Endothelial cell of umbilical vein (primary cell): ENCODE data around the gene SP1. TPM values are rescaled to one million over a fixed set of nuclear protein-coding genes. Genes with fewer than 3 reads are reported as not detected.

Experiments
- BruUV-seq: library from RNA; stranded (reverse); fragments of 400-500 nt; replicated peaks from 2 replicates; lab custom pipeline; 2021; lab: Mats Ljungman, UMichigan
- CTCF ChIA-PET: fragments of 300-600, 350-600 bp; sonication (Branson Sonifier 250); formaldehyde crosslinking; loops from one replicate; lab custom pipeline; 2021; ENCODE audit warnings: antibody characterized with exemption, inconsistent platforms; lab: Charles Lee
- POLR2A ChIA-PET: fragments of 300-600, 350-600 bp; sonication (Branson Sonifier 250); formaldehyde crosslinking; loops from one replicate; lab custom pipeline; 2021; ENCODE audit warnings: antibody characterized with exemption, inconsistent platforms; lab: Charles Lee
- DNase-seq: peaks from one replicate; pipeline ENCODE4 v3.0.0-alpha.2; 2011; ENCODE audit warnings: low read depth, low spot score
- FAIRE-seq: peaks from 2 replicates; lab custom pipeline; 2011; peaks lifted over from hg19 to GRCh38; lab: Jason Lieb, UNC
- H2AFZ ChIP-seq: 2 replicates; pipeline ENCODE4 v1.6.0; 2012; ENCODE audit warnings: low read depth, low read length, control low read depth, inconsistent platforms
- H3K27ac ChIP-seq: 2 replicates; pipeline ENCODE4 v1.5.1; 2011; ENCODE audit warnings: low read depth, mild to moderate bottlenecking, control low read depth, low read length, moderate library complexity; ENCODE audit not compliant: insufficient read depth
- H3K27me3 ChIP-seq, 2 experiments: 2 replicates each; pipeline versions ENCODE4 v1.6.0 to v1.6.1; 2011; ENCODE audit warnings: low read length in 2 of 2, mixed read lengths in 1 of 2; ENCODE audit not compliant: control insufficient read depth in 2 of 2, insufficient read depth in 2 of 2
- H3K36me3 ChIP-seq, 2 experiments: 2 replicates in 1 of 2; 3 replicates in 1 of 2; pipeline ENCODE4 v1.5.1; 2011; ENCODE audit warnings: low read length in 2 of 2, mild to moderate bottlenecking in 1 of 2, moderate library complexity in 1 of 2; ENCODE audit not compliant: control insufficient read depth in 2 of 2, insufficient read depth in 2 of 2; ENCODE audit errors: extremely low read depth in 1 of 2
- H3K4me1 ChIP-seq: 3 replicates; pipeline ENCODE4 v1.5.1; 2011; ENCODE audit warnings: mild to moderate bottlenecking, low read length; ENCODE audit not compliant: control insufficient read depth, insufficient read depth; ENCODE audit errors: extremely low read depth
- H3K4me2 ChIP-seq: 2 replicates; pipeline ENCODE4 v1.6.1; 2011; ENCODE audit warnings: low read length, control low read depth, mixed read lengths; ENCODE audit not compliant: insufficient read depth
- H3K4me3 ChIP-seq, 3 experiments: fragments of 200-600 bp in 1 of 3; sonication (generic), shearing (Covaris generic) in 1 of 3; replicated peaks in 1 of 3; 2 replicates each; pipeline ENCODE4 v1.5.1; 2011 to 2016; ENCODE audit warnings: control low read depth in 3 of 3, low read length in 3 of 3, mild to moderate bottlenecking in 2 of 3, inconsistent platforms in 1 of 3, low read depth in 1 of 3, moderate library complexity in 1 of 3; ENCODE audit not compliant: insufficient read depth in 1 of 3
- H3K79me2 ChIP-seq: 2 replicates; pipeline ENCODE4 v1.6.0; 2012; ENCODE audit warnings: low read length, inconsistent platforms; ENCODE audit not compliant: control insufficient read depth, insufficient read depth
- H3K9ac ChIP-seq: replicated peaks from 2 replicates; pipeline ENCODE3; 2011; ENCODE audit warnings: low read length, control low read depth; ENCODE audit not compliant: insufficient read depth; ENCODE audit errors: extremely low read depth
- H3K9me1 ChIP-seq: replicated peaks from 3 replicates; pipeline ENCODE4 v1.6.0; 2011; ENCODE audit warnings: mild to moderate bottlenecking, low read length; ENCODE audit not compliant: control insufficient read depth, insufficient read depth; ENCODE audit errors: extremely low read depth
- H3K9me3 ChIP-seq: replicated peaks from 2 replicates; pipeline ENCODE4 v1.5.1; 2012; ENCODE audit warnings: low read length, inconsistent platforms; ENCODE audit not compliant: control insufficient read depth, insufficient read depth
- H4K20me1 ChIP-seq: replicated peaks from 2 replicates; pipeline ENCODE3; 2011; ENCODE audit warnings: mild to moderate bottlenecking, low read length; ENCODE audit not compliant: control insufficient read depth, insufficient read depth; ENCODE audit errors: extremely low read depth
- CTCF ChIP-seq, 2 donors: IDR thresholded peaks; 1 replicate in 1 of 2; 2 replicates in 1 of 2; pipeline ENCODE4 v1.5.1; 2011; ENCODE audit warnings: low read length in 2 of 2, mild to moderate bottlenecking in 2 of 2, moderate library complexity in 2 of 2, control low read depth in 1 of 2, inconsistent platforms in 1 of 2, low read depth in 1 of 2; ENCODE audit not compliant: insufficient read depth in 1 of 2; ENCODE audit errors: extremely low read depth in 1 of 2
- EZH2 ChIP-seq: IDR thresholded peaks from 2 replicates; pipeline ENCODE4 v1.6.1; 2012; ENCODE audit warnings: borderline replicate concordance, low read depth, mild to moderate bottlenecking, moderate library complexity, low read length, inconsistent platforms; ENCODE audit not compliant: severe bottlenecking
- FOS ChIP-seq: IDR thresholded peaks from 2 replicates; pipeline ENCODE4 v1.6.1; 2011; ENCODE audit warnings: mild to moderate bottlenecking, low read length, moderate library complexity, borderline replicate concordance; ENCODE audit not compliant: insufficient read depth
- GATA2 ChIP-seq: IDR thresholded peaks from 2 replicates; pipeline ENCODE4 v1.7.0; 2011; ENCODE audit warnings: low read depth, mild to moderate bottlenecking, moderate library complexity, mixed read lengths, low read length; ENCODE audit not compliant: insufficient read length, insufficient read depth
- JUN ChIP-seq: IDR thresholded peaks from 2 replicates; pipeline ENCODE4 v1.6.1; 2011; ENCODE audit warnings: borderline replicate concordance, low read depth; ENCODE audit not compliant: insufficient read length, insufficient read depth
- MYC ChIP-seq: IDR thresholded peaks from one replicate; pipeline ENCODE4 v1.6.1; 2011; ENCODE audit warnings: mild to moderate bottlenecking, low read depth, low read length
- POLR2A ChIP-seq: IDR thresholded peaks from 2 replicates; pipeline ENCODE4 v1.6.1; 2012; ENCODE audit warnings: low read depth, mild to moderate bottlenecking, control low read depth, low read length
- POLR2AphosphoS5 ChIP-seq: IDR thresholded peaks from 2 replicates; pipeline ENCODE4 v1.6.1; 2012; ENCODE audit warnings: low read depth, mild to moderate bottlenecking, control low read depth, low read length, moderate library complexity; ENCODE audit not compliant: insufficient read depth
- dilution Hi-C: fragments of 300-500 bp; cut with MboI; formaldehyde crosslinking; loops from one replicate; pipeline ENCODE4 v1.15.0; 2019; ENCODE audit warnings: low sequenced_read_pairs; ENCODE audit not compliant: extremely low pct_ligation_motif_present
- intact Hi-C: fragments of 100-400 bp; cut with micrococcal nuclease; formaldehyde crosslinking; loops from one replicate; pipeline ENCODE4 v1.10.0; 2022
- polyA plus RNA-seq, 4 experiments: library from polyadenylated mRNA; depleted of rRNA in 3 of 4; stranded (reverse) in 3 of 4; unstranded in 1 of 4; fragments of >200 nt; gene quantifications; 2 replicates each; pipeline versions ENCODE4 v1.2.1 to v1.2.3, GENCODE V29; 2011 to 2012; ENCODE audit warnings: missing spikeins in 1 of 4
- total RNA-seq: library from RNA; stranded (reverse); gene quantifications from 2 replicates; pipeline ENCODE4 v1.2.3, GENCODE V29; 2021
- TF ChIP-seq, protein P1 (sequence below): IDR thresholded peaks from 2 replicates; pipeline ENCODE4 v1.6.1; 2011; ENCODE audit not compliant: insufficient read depth, insufficient read length

Gene SP1
- total and polyA plus RNA-seq, 2 donors (not counting 3 experiments of a cell fraction or from before 2014, with no cell fraction given), result 34.8 to 56.3 TPM

DNA sequence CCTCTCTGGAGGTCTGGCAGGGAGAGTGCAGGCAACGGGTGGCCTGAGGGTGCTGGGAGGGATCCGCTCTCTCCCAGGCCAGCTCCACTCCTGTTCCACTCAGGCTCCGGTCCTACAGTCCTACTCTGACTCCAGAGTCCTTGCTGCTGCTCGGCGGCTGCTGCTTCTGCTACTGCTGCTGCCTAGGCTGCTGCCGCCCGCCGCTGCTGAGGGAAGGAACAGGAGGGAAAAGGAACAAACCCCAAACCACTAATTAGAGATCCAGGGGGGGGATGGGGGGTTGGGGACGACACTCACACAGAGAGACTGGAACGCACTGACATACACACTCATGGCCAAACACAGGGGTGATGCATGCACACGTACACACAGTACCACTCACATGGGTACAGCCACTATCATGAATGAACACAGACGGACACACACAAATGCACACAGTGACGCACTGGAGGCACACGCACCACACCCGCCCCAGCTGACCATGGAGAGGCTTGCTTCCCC lies 43.7 kb upstream of the SP1 start, which contains the start of gene SP7:
SP7 (minus strand) TSS at position 174 of the 501 bp plus-strand sequence. CDS start 708 bp downstream, outside the sequence.
- ChIA-PET CTCF (interaction anchor here (0.7 to 1.9 kb wide), 5 partner anchors 9 to 85 kb away, joined by 3 to 13 read pairs (median 11); partner anchors contain the start of gene AAAS), POLR2A (no interaction called here)
- dilution Hi-C loops, result no loop called here
- peaks cover 21 to 27% of the 10 kb centered on the region in 2 experiments for H3K27me3 ChIP-seq
- H3K79me2 ChIP-seq, result no peaks in the 10 kb centered on the region
- DNase-seq, result no peak
- no peaks in the 10 kb centered on the region for H3K36me3 ChIP-seq
- no peak within 1 kb of the TSS for H2AFZ ChIP-seq
- H3K4me3 ChIP-seq, result no peak within 1 kb of the TSS
- H3K4me2 ChIP-seq, result no peak within 1 kb of the TSS
- TF ChIP-seq GATA2 (no peak), EZH2 (no peak), POLR2A (no peak), FOS (no peak), CTCF (IDR thresholded peaks at IDR 0.05; ENCODE audit: extremely low read depth in 1 of 2, insufficient read depth in 1 of 2, low read depth in 1 of 2, low read length in 2 of 2) (no peak), MYC (no peak), JUN (no peak), POLR2AphosphoS5 (no peak)
- TF ChIP-seq, protein P1, sequence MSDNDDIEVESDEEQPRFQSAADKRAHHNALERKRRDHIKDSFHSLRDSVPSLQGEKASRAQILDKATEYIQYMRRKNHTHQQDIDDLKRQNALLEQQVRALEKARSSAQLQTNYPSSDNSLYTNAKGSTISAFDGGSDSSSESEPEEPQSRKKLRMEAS, result no peak
- no peaks in the 10 kb centered on the region for H3K4me1 ChIP-seq
- no peaks in the 10 kb centered on the region for H3K9me1 ChIP-seq
- no peak for FAIRE-seq
- no peak within 1 kb of the TSS for H3K27ac ChIP-seq
- H3K9ac ChIP-seq, result no peak within 1 kb of the TSS
- H3K9me3 ChIP-seq, result no peaks in the 10 kb centered on the region
- no TSS peak for BruUV-seq
- intact Hi-C loops, result no loop called here
- no peaks in the 10 kb centered on the region for H4K20me1 ChIP-seq
